Measurements from ENCODE around the gene RNF187. TPM values are rescaled to one million over a fixed set of nuclear protein-coding genes. Genes with fewer than 3 reads are reported as not detected.

RNF187 gene
- total RNA-seq, 2 experiments from 2014 or later, result 257 to 478 TPM

GRCh38 chr1:228445490-228445842 is 41.7 kb upstream of the RNF187 start:
- CTCF ChIA-PET (ENCODE audit: unreplicated experiment), result no interaction called here
- intact Hi-C loops (cut with micrococcal nuclease; ENCODE audit: unreplicated experiment), result no loop called here
- Histone ChIP-seq H3K4me3 (ENCODE audit: low read depth, low read length, poor library complexity, severe bottlenecking) (no peak overlapping the region), H4K20me1 (ENCODE audit: insufficient read depth, low read length) (no peaks in the 10 kb centered on the region), H3K9me3 (ENCODE audit: low read length) (no peaks in the 10 kb centered on the region), H3K27ac (ENCODE audit: low read depth, low read length, poor library complexity, severe bottlenecking) (no peak overlapping the region), H3K4me2 (ENCODE audit: low read length) (no peak overlapping the region), H3K79me2 (ENCODE audit: insufficient read depth, low read depth, low read length) (no peaks in the 10 kb centered on the region), H3K9me2 (ENCODE audit: insufficient read depth, low read length) (no peaks in the 10 kb centered on the region), H2AFZ (ENCODE audit: low read length) (no peak overlapping the region), H3K36me3 (ENCODE audit: insufficient read depth, low read length) (no peaks in the 10 kb centered on the region), H3K4me1 (ENCODE audit: insufficient read depth, low read length, poor library complexity, severe bottlenecking) (no peaks in the 10 kb centered on the region)
- no peak for DNase-seq (ENCODE audit: low spot score)
- no TSS peak for BruUV-seq (replicated peaks)
- POLR2A ChIA-PET, result no interaction called here
- TF ChIP-seq CTCF (conservative IDR thresholded peaks at IDR 0.05; ENCODE audit: low read length), result no peak
- TF ChIP-seq EZH2phosphoT487 (IDR thresholded peaks at IDR 0.05; ENCODE audit: borderline replicate concordance, low read depth, low read length), result no peak

GRCh38 chr1:228445843-228446650 is 41.1 kb upstream of the RNF187 start:
- no peaks in the 10 kb centered on the region for H3K79me2 ChIP-seq (ENCODE audit: insufficient read depth, low read depth, low read length)
- no peaks in the 10 kb centered on the region for H3K36me3 ChIP-seq (ENCODE audit: insufficient read depth, low read length)
- no peak overlapping the region for H2AFZ ChIP-seq (ENCODE audit: low read length)
- H4K20me1 ChIP-seq (ENCODE audit: insufficient read depth, low read length), result no peaks in the 10 kb centered on the region
- BruUV-seq (replicated peaks), result no TSS peak
- no peaks in the 10 kb centered on the region for H3K9me3 ChIP-seq (ENCODE audit: low read length)
- H3K9me2 ChIP-seq (ENCODE audit: insufficient read depth, low read length), result no peaks in the 10 kb centered on the region
- no peak for DNase-seq (ENCODE audit: low spot score)
- ChIA-PET POLR2A (no interaction called here), CTCF (ENCODE audit: unreplicated experiment) (interaction anchor here (0.6 kb wide), 1 partner anchor 53 kb away, joined by 3 read pairs; no protein-coding TSS in a partner anchor)
- H3K4me1 ChIP-seq (ENCODE audit: insufficient read depth, low read length, poor library complexity, severe bottlenecking), result no peaks in the 10 kb centered on the region
- H3K4me2 ChIP-seq (ENCODE audit: low read length), result no peak overlapping the region
- no peak overlapping the region for H3K4me3 ChIP-seq (ENCODE audit: low read depth, low read length, poor library complexity, severe bottlenecking)
- H3K27ac ChIP-seq (ENCODE audit: low read depth, low read length, poor library complexity, severe bottlenecking), result no peak overlapping the region
- intact Hi-C loops (cut with micrococcal nuclease; ENCODE audit: unreplicated experiment), result no loop called here
- TF ChIP-seq EZH2phosphoT487 (IDR thresholded peaks at IDR 0.05; ENCODE audit: borderline replicate concordance, low read depth, low read length), result no peak
- TF ChIP-seq CTCF (conservative IDR thresholded peaks at IDR 0.05; ENCODE audit: low read length), result no peak

- POLR2A ChIA-PET, result no interaction called here
- Histone ChIP-seq H3K79me2 (ENCODE audit: insufficient read depth, low read depth, low read length) (no peaks in the 10 kb centered on the region), H2AFZ (ENCODE audit: low read length) (no peak overlapping the region), H3K27ac (ENCODE audit: low read depth, low read length, poor library complexity, severe bottlenecking) (no peak overlapping the region), H3K4me2 (ENCODE audit: low read length) (no peak overlapping the region), H3K9me3 (ENCODE audit: low read length) (no peaks in the 10 kb centered on the region), H3K9me2 (ENCODE audit: insufficient read depth, low read length) (no peaks in the 10 kb centered on the region), H4K20me1 (ENCODE audit: insufficient read depth, low read length) (no peaks in the 10 kb centered on the region), H3K4me3 (ENCODE audit: low read depth, low read length, poor library complexity, severe bottlenecking) (no peak overlapping the region), H3K4me1 (ENCODE audit: insufficient read depth, low read length, poor library complexity, severe bottlenecking) (no peaks in the 10 kb centered on the region), H3K36me3 (ENCODE audit: insufficient read depth, low read length) (no peaks in the 10 kb centered on the region)
- intact Hi-C loops (cut with micrococcal nuclease; ENCODE audit: unreplicated experiment), result no loop called here
- no peak for TF ChIP-seq EZH2phosphoT487 (IDR thresholded peaks at IDR 0.05; ENCODE audit: borderline replicate concordance, low read depth, low read length)
- no peak for TF ChIP-seq CTCF (conservative IDR thresholded peaks at IDR 0.05; ENCODE audit: low read length)
- CTCF ChIA-PET (ENCODE audit: unreplicated experiment), result no interaction called here
- BruUV-seq (replicated peaks), result no TSS peak
- no peak for DNase-seq (ENCODE audit: low spot score)
Observed at GRCh38 chr1:228446852-228447251, 40.3 kb upstream of the RNF187 start.
